HPDE6-E6E7 (cell line): ENCODE data around the gene PAPOLA.
"Not testable (repeated sequence)": the region's sequence is repeated elsewhere in the genome, so short reads cannot be mapped to it uniquely, and the experiment has no call there.

Experiments used
- DNase-seq: peaks from one replicate; pipeline ENCODE4 v3.0.0; 2011; ENCODE audit warnings: missing footprints; ENCODE audit errors: extremely low spot score

The PAPOLA gene

DNA sequence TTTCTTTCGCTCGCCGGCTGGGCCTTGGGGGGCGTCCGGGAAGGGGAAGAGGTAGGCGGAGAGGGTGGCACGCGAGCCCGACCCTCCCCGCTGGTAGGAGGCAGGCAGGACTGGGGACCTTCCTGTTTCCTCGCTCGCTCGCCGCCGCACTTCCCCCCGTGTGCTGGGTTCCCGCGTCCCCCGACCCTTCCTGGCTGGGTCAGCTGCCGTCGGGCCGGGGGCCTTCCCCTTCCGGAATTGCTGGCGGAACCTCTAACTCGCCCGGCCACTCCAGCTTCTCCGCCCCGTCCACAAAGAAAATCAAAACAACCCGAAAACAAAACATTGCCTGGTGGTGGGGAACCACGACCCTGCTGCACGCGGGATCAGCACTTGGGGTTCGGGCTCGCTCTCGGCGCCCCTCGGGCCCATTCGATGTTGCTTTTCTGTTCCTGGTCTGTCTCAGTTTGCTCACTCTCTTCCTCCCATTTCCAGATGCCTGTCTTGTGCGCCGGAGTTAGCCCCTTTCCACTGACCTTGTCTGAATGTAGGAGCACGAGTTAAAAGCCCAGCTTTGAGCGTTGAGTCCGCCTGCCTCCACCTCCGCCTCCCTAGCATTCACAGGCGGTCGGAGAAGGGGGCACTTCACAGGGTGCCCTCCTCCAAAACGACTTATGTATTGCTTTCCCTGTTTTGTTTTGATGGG lies 581 bp downstream of the PAPOLA start:
- no peak for DNase-seq

- DNase-seq = no peak
Measured at GRCh38 chr14:96503306-96503679, 1.1 kb downstream of the PAPOLA start.

GRCh38 chr14:96504353-96504752 lies 2.2 kb downstream of the PAPOLA start:
- DNase-seq = not testable (repeated sequence)

- DNase-seq = no peak
Measured at GRCh38 chr14:96507723-96508122, 5.5 kb downstream of the PAPOLA start.

DNA sequence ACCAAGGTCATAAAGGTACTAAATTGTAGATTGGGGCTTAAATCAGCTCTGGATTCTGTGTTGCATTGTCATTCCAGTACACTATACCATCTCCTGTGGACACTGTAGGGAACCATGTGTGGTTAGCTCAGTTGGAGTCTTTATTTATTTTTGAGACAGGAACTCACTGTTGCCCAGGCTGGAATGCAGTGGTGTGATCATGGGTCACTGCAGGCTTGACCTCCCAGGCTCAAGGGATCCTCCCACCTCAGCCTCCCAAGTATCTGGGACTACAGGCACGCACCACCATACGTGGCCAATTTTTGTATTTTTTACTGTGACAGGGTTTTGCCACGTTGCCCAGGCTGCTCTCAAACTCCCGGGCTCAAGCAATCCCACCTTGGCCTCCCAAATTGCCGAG lies 6.7 kb downstream of the PAPOLA start:
- no peak for DNase-seq

DNA sequence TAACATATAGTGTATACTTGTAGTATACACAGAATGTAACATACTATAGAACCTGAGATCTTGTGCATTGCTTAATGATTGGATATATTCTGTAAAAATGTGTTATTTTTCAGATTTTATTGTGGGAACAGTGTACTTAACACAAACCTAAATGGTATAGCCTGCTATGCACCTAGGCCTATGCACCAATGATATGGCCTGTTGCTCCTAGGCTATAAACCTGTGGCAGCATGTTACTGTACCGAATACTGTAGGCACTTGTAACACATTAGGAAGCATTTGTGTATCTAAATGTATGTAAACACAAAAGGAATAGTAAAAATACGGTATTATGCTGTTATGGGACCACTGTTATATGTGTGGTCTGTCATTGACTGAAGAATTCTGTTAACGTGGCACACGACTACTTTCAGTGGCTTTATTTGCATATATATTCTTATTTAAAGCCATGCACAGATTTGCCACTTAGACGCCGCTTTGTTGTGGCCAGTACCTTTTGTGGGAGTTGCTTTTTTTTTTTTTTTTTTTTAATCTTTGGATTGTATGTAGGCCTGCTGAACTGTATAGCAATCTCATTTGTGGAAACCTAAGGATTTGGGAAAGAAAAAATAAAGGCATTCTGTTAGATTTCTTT lies 7.4 kb downstream of the PAPOLA start:
- no peak for DNase-seq

GRCh38 chr14:96511146-96511545 lies 9.0 kb downstream of the PAPOLA start:
- DNase-seq = no peak

- no peak for DNase-seq
Measured at GRCh38 chr14:96511667-96512066, 9.5 kb downstream of the PAPOLA start.

GRCh38 chr14:96512122-96512521 lies 9.9 kb downstream of the PAPOLA start:
- DNase-seq = no peak

DNA sequence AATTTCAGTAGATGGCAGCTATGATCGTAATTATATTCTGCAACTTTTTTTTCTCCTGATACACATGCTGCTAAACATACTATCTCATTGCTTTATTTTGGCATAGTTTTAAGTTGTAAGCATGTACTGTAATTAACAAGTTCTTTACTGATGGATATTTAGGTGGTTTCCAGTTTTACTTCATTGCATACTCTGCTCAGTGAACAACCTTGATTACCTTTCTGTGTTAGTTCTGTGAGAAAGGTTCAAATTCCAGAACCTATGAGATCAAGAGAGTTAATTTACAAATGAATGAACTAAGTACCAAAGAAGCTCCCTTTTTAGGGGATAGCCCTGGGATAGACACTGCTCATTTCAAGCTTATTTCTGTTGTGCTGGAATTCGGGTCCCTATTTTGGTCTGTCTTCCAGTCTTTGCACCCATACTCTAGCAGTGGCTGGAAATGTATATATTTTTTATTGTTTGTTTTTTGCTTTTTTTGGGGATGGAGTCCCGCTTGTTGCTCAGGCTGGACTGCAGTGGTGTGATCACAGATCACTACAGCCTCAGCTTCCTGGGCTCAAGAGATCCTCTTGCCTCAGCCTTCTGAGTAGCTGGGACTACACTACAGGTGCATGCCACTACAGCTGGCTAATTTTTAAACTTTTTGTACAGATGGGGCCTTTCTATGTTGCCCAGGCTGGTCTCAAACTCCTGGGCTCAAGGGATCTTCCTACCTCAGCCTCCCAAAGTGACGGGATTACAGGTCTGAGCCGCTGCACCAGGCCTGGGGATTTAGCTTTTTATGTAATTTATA lies 10.6 kb downstream of the PAPOLA start:
- DNase-seq = no peak

DNA sequence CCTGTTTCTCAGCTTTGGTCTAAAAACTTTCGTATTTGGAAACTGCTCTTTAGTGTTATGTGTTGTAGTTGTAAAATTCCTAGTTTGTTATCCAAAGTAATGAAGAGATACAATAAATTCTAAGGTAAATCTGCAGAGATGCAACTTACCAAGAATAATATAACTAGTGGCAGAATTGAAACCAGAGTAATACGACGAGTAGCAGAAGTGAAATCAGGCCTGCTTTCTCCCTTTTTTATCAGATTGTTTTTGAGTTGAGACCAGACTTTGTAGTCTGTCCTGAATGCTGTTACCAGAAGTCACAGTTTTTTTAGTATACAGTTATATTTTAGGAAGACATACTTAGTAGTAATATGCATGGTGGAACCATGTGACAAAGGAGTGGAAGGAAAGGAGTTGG lies 12.5 kb downstream of the PAPOLA start:
- no peak for DNase-seq

DNA sequence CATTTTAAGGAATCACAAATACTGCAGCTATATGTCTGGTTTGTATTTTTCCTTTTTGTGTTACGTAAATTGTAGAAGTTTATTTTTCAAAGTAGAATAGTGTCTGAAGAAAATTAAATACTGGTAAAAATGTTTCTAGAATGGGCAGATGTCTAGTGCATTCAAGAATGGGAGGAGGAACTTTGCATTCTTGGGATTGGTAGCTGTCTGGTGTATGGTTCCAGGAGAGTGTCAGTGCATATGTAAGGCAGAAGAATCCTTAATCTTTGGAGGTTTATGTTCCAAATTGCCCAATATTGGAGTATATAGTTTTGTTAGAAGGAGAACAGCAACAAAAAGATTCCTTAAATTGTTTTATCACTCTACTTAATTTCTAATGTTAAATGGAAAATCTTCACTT lies 13.5 kb downstream of the PAPOLA start:
- no peak for DNase-seq

GRCh38 chr14:96516351-96516750 lies 14.2 kb downstream of the PAPOLA start:
- no peak for DNase-seq

- DNase-seq = no peak
Measured at GRCh38 chr14:96519970-96520369, 17.8 kb downstream of the PAPOLA start.

- DNase-seq = no peak
Measured at GRCh38 chr14:96525452-96525851, 23.3 kb downstream of the PAPOLA start.

- no peak for DNase-seq
Measured at GRCh38 chr14:96532632-96533031, 30.4 kb downstream of the PAPOLA start.

GRCh38 chr14:96536807-96537206 lies 34.6 kb downstream of the PAPOLA start:
- no peak for DNase-seq

DNA sequence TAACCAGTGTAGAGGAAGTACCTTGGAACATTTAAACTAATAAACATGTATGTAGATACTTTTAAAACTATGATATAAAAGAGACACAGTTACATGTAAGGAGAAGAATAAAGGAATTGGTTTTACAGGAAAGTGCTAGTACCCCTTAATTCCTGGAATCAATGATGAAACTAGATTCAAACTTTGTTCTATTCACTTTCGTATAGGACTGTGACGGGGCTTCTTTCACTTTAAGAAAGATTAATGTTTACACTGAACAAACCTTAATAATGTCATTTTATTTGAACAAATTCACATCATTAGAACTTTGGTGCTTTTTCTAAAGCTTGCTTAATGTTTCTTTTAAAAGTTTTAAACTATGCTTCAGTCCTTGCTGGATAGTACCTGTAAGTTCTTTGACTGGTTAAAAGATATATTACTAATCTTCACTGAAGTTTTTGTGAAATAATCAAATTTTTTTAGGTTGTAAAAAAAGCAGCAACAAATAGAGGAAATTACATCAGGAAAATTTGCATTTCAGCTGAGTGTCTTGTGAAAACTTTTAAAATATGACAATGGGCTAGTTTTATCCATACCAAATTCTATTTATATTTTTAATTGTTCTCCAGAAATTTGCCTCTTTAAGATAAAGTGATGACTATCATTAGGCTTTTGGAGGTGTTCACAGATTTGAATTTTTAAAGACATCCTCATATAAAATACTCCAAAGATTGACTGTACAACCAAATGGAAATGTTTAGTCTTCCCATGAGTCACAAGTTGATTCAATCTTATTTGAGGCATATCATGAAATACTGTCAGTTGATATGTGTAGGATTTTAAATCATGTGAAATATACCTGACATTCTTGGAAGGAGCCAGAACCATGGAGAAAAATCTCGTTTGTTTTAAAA lies 36.2 kb downstream of the PAPOLA start:
- DNase-seq = no peak

- DNase-seq = no peak
Measured at GRCh38 chr14:96538990-96539317, 36.8 kb downstream of the PAPOLA start.

DNA sequence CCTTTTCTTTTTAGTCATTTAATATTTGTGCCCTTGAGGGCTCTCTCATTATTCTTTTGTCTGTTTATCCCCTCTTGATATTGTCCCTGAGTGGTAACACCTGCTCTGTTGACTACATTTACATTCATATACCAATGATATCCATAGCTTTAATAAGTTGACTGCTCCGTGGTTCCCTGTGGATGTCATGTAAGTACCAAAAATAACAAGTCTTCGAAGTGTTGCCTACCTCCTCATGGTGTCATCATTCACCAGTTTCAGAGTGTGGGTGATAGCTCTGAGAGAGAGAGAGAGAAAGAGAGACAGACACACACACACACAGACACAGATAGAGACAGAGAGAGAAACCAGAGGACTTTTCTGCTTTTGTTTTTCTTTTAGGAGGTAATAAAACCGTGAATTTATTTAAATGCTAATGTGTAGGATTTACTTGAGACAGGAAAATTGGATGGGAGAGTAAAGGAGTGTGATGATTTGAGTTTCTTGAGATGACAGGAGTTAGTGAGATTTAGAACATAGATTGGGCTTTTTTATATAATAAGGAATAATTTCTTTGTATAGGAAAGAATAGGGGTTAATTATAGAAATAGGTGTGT lies 52.2 kb downstream of the PAPOLA start:
- DNase-seq = no peak

GRCh38 chr14:96559571-96559970 lies 57.4 kb downstream of the PAPOLA start:
- no peak for DNase-seq

- no peak for DNase-seq
Measured at GRCh38 chr14:96564389-96564788, 62.2 kb downstream of the PAPOLA start.
